ENCODE results near the gene CUL5.

- TF ChIP-seq, protein P1, sequence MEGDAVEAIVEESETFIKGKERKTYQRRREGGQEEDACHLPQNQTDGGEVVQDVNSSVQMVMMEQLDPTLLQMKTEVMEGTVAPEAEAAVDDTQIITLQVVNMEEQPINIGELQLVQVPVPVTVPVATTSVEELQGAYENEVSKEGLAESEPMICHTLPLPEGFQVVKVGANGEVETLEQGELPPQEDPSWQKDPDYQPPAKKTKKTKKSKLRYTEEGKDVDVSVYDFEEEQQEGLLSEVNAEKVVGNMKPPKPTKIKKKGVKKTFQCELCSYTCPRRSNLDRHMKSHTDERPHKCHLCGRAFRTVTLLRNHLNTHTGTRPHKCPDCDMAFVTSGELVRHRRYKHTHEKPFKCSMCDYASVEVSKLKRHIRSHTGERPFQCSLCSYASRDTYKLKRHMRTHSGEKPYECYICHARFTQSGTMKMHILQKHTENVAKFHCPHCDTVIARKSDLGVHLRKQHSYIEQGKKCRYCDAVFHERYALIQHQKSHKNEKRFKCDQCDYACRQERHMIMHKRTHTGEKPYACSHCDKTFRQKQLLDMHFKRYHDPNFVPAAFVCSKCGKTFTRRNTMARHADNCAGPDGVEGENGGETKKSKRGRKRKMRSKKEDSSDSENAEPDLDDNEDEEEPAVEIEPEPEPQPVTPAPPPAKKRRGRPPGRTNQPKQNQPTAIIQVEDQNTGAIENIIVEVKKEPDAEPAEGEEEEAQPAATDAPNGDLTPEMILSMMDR (IDR thresholded peaks at IDR 0.05) = no peak
- TF ChIP-seq POLR2A (IDR thresholded peaks at IDR 0.05) = no peak
These were observed 39.6 kb downstream of the CUL5 start for GRCh38 chr11:108048269-108048668.
